A549 (cell line): ENCODE data around the gene DNMT1.

Experiments
- CBX2 ChIP-seq: fragments of 200-600 bp; sonication (generic); IDR thresholded peaks from 2 replicates; pipeline ENCODE4 v1.6.1; 2016; ENCODE audit warnings: low read depth, mild to moderate bottlenecking, borderline replicate concordance
- CHD4 ChIP-seq: fragments of 200-600 bp; sonication (generic); IDR thresholded peaks from 2 replicates; pipeline ENCODE4 v1.6.1; 2016; ENCODE audit warnings: antibody characterized with exemption, mild to moderate bottlenecking, borderline replicate concordance
- CTCF ChIP-seq: fragments of >200 bp; sonication (Bioruptor Twin); formaldehyde crosslinking; IDR thresholded peaks from 3 replicates; pipeline ENCODE4 v1.5.1; 2016
- ESRRA ChIP-seq: fragments of 150-350 bp; IDR thresholded peaks from 2 replicates; pipeline ENCODE4 v1.6.1; 2014; ENCODE audit warnings: mild to moderate bottlenecking, low read length, borderline replicate concordance
- FOXS1 ChIP-seq: fragments of 250-450 bp; sonication (Bioruptor Pico); IDR thresholded peaks from 2 replicates; pipeline ENCODE4 v1.5.0; 2020; ENCODE audit warnings: mild to moderate bottlenecking, moderate library complexity
- JUN ChIP-seq, 2 experiments: fragments of >200 bp; sonication (Bioruptor Twin); formaldehyde crosslinking; IDR thresholded peaks; 2 replicates in 1 of 2; 3 replicates in 1 of 2; pipeline ENCODE4 v1.6.1; 2016 to 2017
- MAX ChIP-seq: IDR thresholded peaks from 2 replicates; pipeline ENCODE4 v1.6.1; 2012
- NFE2L2 ChIP-seq: fragments of 150-350 bp; conservative IDR thresholded peaks from 2 replicates; pipeline ENCODE4 v1.6.1; 2014; ENCODE audit warnings: low read length
- POLR2AphosphoS2 ChIP-seq: conservative IDR thresholded peaks from 2 replicates; pipeline ENCODE4 v1.6.1; 2012; ENCODE audit warnings: low read length, improper control_type of control experiment, inconsistent platforms
- RFX5 ChIP-seq: fragments of 450-650 bp; IDR thresholded peaks from 2 replicates; pipeline ENCODE4 v1.7.1; 2014; ENCODE audit warnings: antibody characterized with exemption, mild to moderate bottlenecking, moderate library complexity
- ZFP36 ChIP-seq: fragments of 450-650 bp; IDR thresholded peaks from 2 replicates; pipeline ENCODE4 v1.6.1; 2014; ENCODE audit warnings: borderline replicate concordance; ENCODE audit not compliant: partially characterized antibody
- TF ChIP-seq, protein P1 (sequence below): fragments of 200-600 bp; sonication (generic); IDR thresholded peaks from 2 replicates; pipeline ENCODE4 v1.6.1; 2016; ENCODE audit warnings: antibody characterized with exemption, mild to moderate bottlenecking, moderate library complexity
- TF ChIP-seq, protein P2 (sequence below): IDR thresholded peaks from 2 replicates; pipeline ENCODE4 v1.6.1; 2012

GRCh38 chr19:10228393-10228792, 33.6 kb upstream of the DNMT1 start:
- TF ChIP-seq POLR2AphosphoS2 (no peak), ESRRA (no peak), CHD4 (no peak), FOXS1 (CRISPR knock-in tag) (no peak), ZFP36 (no peak), MAX (no peak), CBX2 (no peak), JUN (IDR thresholded peaks at IDR 0.05) (no peak), CTCF (no peak), NFE2L2 (no peak), RFX5 (no peak)
- TF ChIP-seq, protein P1, sequence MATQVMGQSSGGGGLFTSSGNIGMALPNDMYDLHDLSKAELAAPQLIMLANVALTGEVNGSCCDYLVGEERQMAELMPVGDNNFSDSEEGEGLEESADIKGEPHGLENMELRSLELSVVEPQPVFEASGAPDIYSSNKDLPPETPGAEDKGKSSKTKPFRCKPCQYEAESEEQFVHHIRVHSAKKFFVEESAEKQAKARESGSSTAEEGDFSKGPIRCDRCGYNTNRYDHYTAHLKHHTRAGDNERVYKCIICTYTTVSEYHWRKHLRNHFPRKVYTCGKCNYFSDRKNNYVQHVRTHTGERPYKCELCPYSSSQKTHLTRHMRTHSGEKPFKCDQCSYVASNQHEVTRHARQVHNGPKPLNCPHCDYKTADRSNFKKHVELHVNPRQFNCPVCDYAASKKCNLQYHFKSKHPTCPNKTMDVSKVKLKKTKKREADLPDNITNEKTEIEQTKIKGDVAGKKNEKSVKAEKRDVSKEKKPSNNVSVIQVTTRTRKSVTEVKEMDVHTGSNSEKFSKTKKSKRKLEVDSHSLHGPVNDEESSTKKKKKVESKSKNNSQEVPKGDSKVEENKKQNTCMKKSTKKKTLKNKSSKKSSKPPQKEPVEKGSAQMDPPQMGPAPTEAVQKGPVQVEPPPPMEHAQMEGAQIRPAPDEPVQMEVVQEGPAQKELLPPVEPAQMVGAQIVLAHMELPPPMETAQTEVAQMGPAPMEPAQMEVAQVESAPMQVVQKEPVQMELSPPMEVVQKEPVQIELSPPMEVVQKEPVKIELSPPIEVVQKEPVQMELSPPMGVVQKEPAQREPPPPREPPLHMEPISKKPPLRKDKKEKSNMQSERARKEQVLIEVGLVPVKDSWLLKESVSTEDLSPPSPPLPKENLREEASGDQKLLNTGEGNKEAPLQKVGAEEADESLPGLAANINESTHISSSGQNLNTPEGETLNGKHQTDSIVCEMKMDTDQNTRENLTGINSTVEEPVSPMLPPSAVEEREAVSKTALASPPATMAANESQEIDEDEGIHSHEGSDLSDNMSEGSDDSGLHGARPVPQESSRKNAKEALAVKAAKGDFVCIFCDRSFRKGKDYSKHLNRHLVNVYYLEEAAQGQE: no peak
- TF ChIP-seq, protein P2, sequence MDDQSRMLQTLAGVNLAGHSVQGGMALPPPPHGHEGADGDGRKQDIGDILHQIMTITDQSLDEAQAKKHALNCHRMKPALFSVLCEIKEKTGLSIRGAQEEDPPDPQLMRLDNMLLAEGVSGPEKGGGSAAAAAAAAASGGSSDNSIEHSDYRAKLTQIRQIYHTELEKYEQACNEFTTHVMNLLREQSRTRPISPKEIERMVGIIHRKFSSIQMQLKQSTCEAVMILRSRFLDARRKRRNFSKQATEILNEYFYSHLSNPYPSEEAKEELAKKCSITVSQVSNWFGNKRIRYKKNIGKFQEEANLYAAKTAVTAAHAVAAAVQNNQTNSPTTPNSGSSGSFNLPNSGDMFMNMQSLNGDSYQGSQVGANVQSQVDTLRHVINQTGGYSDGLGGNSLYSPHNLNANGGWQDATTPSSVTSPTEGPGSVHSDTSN: no peak
